Measurements from ENCODE around the gene LYSMD4.

Gene LYSMD4

GRCh38 chr15:99726333-99726732 lies 6.9 kb downstream of the LYSMD4 start:
- Histone ChIP-seq H3K9me3 (ENCODE audit: control insufficient read depth, insufficient read depth, low read depth, low read length) (no peaks in the 10 kb centered on the region), H3K4me3 (ENCODE audit: low read depth, low read length) (no peak overlapping the region), H3K27ac (ENCODE audit: extremely low read depth, low read depth, low read length) (no peak overlapping the region), H3K4me1 (ENCODE audit: control insufficient read depth, insufficient read depth, low read length) (no peaks in the 10 kb centered on the region), H3K36me3 (ENCODE audit: control insufficient read depth in 2 of 2, insufficient read depth in 1 of 2, low read length in 2 of 2) (peaks cover 0 to 29% of the 10 kb centered on the region in 2 experiments)
- TF ChIP-seq ZNF426 (tag by site-specific recombination; IDR thresholded peaks at IDR 0.05) (no peak), ZNF16 (tag by site-specific recombination; IDR thresholded peaks at IDR 0.05; ENCODE audit: low read depth) (no peak), ZNF449 (tag by site-specific recombination; IDR thresholded peaks at IDR 0.05) (no peak), ZNF510 (tag by site-specific recombination; IDR thresholded peaks at IDR 0.05; ENCODE audit: insufficient replicate concordance) (no peak)
- ChIA-PET POLR2A (no interaction called here), CTCF (interaction anchor here (0.7 to 1.1 kb wide), 2 partner anchors 22 to 1145 kb away, joined by 3 to 7 read pairs; no protein-coding TSS in a partner anchor)

- Histone ChIP-seq H3K4me3 (ENCODE audit: low read depth, low read length) (no peak overlapping the region), H3K36me3 (ENCODE audit: control insufficient read depth in 2 of 2, insufficient read depth in 1 of 2, low read length in 2 of 2) (peaks cover 4 to 6% of the 10 kb centered on the region in 2 experiments), H3K27ac (ENCODE audit: extremely low read depth, low read depth, low read length) (no peak overlapping the region), H3K4me1 (ENCODE audit: control insufficient read depth, insufficient read depth, low read length) (no peaks in the 10 kb centered on the region), H3K9me3 (ENCODE audit: control insufficient read depth, insufficient read depth, low read depth, low read length) (no peaks in the 10 kb centered on the region)
- ChIA-PET POLR2A (no interaction called here), CTCF (no interaction called here)
- TF ChIP-seq ZNF561 (tag by site-specific recombination; IDR thresholded peaks at IDR 0.05; ENCODE audit: borderline replicate concordance): no peak
- no peak for TF ChIP-seq ZSCAN23 (tag by site-specific recombination; IDR thresholded peaks at IDR 0.05)
- TF ChIP-seq ZNF280C (tag by site-specific recombination; IDR thresholded peaks at IDR 0.05): no peak
- TF ChIP-seq ZNF76 (tag by site-specific recombination; IDR thresholded peaks at IDR 0.05; ENCODE audit: borderline replicate concordance, low read depth): no peak
- no peak for TF ChIP-seq OSR2 (tag by site-specific recombination; IDR thresholded peaks at IDR 0.05)
- TF ChIP-seq ZNF548 (tag by site-specific recombination; IDR thresholded peaks at IDR 0.05): no peak
- TF ChIP-seq KLF16 (tag by site-specific recombination; IDR thresholded peaks at IDR 0.05): no peak
- TF ChIP-seq ZNF18 (tag by site-specific recombination; IDR thresholded peaks at IDR 0.05): no peak
- TF ChIP-seq ZNF654 (tag by site-specific recombination; IDR thresholded peaks at IDR 0.05; ENCODE audit: low read depth): no peak
- TF ChIP-seq ZBTB49 (tag by site-specific recombination; IDR thresholded peaks at IDR 0.05; ENCODE audit: low read depth): no peak
- TF ChIP-seq ZNF626 (tag by site-specific recombination; IDR thresholded peaks at IDR 0.05): no peak
- no peak for TF ChIP-seq ZNF174 (tag by site-specific recombination; IDR thresholded peaks at IDR 0.05)
- no peak for TF ChIP-seq GLI4 (tag by site-specific recombination; IDR thresholded peaks at IDR 0.05)
These were observed 10.8 kb downstream of the LYSMD4 start for GRCh38 chr15:99722406-99722805.

Measured in HEK293 (cell line).